ENCODE measurements around the gene CADPS.

Gene CADPS

GRCh38 chr3:62732183-62732904 lies 142.9 kb downstream of the CADPS start:
- DNase-seq, result no peak

- DNase-seq, result no peak
Observed at GRCh38 chr3:62727981-62728380, 147.2 kb downstream of the CADPS start.

GRCh38 chr3:62727536-62727935 lies 147.7 kb downstream of the CADPS start:
- no peak for DNase-seq

GRCh38 chr3:62724503-62724902 lies 150.7 kb downstream of the CADPS start:
- DNase-seq, result no peak

GRCh38 chr3:62723914-62724217 lies 151.3 kb downstream of the CADPS start:
- DNase-seq, result no peak

GRCh38 chr3:62723166-62723913 lies 151.9 kb downstream of the CADPS start:
- no peak for DNase-seq

- DNase-seq, result no peak
Observed at GRCh38 chr3:62722344-62722743, 152.9 kb downstream of the CADPS start.

GRCh38 chr3:62718515-62719320 lies 156.5 kb downstream of the CADPS start:
- no peak for DNase-seq

GRCh38 chr3:62718011-62718410 lies 157.2 kb downstream of the CADPS start:
- no peak for DNase-seq

GRCh38 chr3:62712746-62713145 lies 162.5 kb downstream of the CADPS start:
- no peak for DNase-seq

GRCh38 chr3:62710751-62711150 lies 164.5 kb downstream of the CADPS start:
- no peak for DNase-seq

- DNase-seq, result no peak
Observed at GRCh38 chr3:62708638-62709373, 166.4 kb downstream of the CADPS start.

GRCh38 chr3:62705721-62706120 lies 169.5 kb downstream of the CADPS start:
- no peak for DNase-seq

GRCh38 chr3:62703451-62704167 lies 171.6 kb downstream of the CADPS start:
- DNase-seq, result no peak

GRCh38 chr3:62700357-62700756 lies 174.9 kb downstream of the CADPS start:
- no peak for DNase-seq

- no peak for DNase-seq
Observed at GRCh38 chr3:62699728-62700127, 175.5 kb downstream of the CADPS start.

- no peak for DNase-seq
Observed at GRCh38 chr3:62696011-62696410, 179.2 kb downstream of the CADPS start.

- no peak for DNase-seq
Observed at GRCh38 chr3:62688812-62689211, 186.4 kb downstream of the CADPS start.

- DNase-seq, result no peak
Observed at GRCh38 chr3:62688050-62688449, 187.2 kb downstream of the CADPS start.

GRCh38 chr3:62686503-62687294 lies 188.5 kb downstream of the CADPS start:
- no peak for DNase-seq

GRCh38 chr3:62682826-62683225 lies 192.4 kb downstream of the CADPS start:
- no peak for DNase-seq

- no peak for DNase-seq
Observed at GRCh38 chr3:62679988-62680387, 195.2 kb downstream of the CADPS start.

All from COR-L47 (cell line).